ENCODE measurements around the gene CCP110. TPM values are rescaled to one million over a fixed set of nuclear protein-coding genes. Genes with fewer than 3 reads are reported as not detected.

CCP110 gene
- total and polyA plus RNA-seq, 8 donors, result 22.3 to 60.7 (median 49.6) TPM

DNA sequence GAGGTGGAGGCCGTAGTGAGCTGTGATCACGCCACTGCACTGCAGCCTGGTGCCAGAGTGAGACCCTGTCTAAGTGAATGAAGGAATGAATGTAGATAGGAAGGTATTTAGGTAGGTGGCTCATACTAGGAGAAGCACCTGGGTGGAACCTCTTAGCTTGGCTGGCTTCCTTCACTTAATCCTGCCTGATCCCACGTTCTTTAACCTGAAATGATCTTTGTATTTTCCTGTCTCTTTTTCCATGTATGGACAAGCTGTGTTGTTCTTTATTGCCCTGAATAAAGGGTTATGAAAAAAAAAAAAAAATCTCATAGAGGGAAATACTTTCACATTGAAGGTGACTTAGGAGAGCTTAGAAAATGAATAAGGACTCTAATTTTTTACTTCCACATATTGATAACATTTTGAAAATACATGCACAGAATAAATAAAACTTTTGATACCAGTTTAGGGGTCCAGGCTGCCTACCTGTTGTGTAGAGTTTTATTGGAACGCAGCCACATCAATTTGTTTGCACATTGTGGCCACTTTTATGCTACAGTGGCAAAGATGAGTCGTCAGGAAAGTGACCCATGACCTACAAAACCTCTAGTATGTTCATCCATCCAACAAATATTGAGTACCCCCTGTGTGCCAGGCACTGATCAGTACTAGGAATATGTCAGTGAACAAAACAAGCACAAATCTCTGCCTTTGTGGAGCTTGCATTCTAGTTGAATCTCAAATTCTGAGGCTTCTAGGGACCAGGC, 76.4 kb downstream of the CCP110 start:
- H3K27me3 ChIP-seq, result no peaks in the 10 kb centered on the region
- DNase-seq (no peak), ATAC-seq (no peak)
- H3K4me3 ChIP-seq, result no peak overlapping the region
- TF ChIP-seq, protein P1, sequence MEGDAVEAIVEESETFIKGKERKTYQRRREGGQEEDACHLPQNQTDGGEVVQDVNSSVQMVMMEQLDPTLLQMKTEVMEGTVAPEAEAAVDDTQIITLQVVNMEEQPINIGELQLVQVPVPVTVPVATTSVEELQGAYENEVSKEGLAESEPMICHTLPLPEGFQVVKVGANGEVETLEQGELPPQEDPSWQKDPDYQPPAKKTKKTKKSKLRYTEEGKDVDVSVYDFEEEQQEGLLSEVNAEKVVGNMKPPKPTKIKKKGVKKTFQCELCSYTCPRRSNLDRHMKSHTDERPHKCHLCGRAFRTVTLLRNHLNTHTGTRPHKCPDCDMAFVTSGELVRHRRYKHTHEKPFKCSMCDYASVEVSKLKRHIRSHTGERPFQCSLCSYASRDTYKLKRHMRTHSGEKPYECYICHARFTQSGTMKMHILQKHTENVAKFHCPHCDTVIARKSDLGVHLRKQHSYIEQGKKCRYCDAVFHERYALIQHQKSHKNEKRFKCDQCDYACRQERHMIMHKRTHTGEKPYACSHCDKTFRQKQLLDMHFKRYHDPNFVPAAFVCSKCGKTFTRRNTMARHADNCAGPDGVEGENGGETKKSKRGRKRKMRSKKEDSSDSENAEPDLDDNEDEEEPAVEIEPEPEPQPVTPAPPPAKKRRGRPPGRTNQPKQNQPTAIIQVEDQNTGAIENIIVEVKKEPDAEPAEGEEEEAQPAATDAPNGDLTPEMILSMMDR (IDR thresholded peaks at IDR 0.05), result no peak
- peaks cover 0 to 59% of the 10 kb centered on the region in 2 donors for H3K36me3 ChIP-seq
- H3K9me3 ChIP-seq, result no peaks in the 10 kb centered on the region
- H3K27ac ChIP-seq, result no peak overlapping the region
- intact Hi-C loops (cut with DNase I), result loop anchor here in 1 of 2 donors (5.0 kb wide), 1 partner anchor 287 kb away; no protein-coding TSS in a partner anchor
- H3K4me1 ChIP-seq, result no peaks in the 10 kb centered on the region

DNA sequence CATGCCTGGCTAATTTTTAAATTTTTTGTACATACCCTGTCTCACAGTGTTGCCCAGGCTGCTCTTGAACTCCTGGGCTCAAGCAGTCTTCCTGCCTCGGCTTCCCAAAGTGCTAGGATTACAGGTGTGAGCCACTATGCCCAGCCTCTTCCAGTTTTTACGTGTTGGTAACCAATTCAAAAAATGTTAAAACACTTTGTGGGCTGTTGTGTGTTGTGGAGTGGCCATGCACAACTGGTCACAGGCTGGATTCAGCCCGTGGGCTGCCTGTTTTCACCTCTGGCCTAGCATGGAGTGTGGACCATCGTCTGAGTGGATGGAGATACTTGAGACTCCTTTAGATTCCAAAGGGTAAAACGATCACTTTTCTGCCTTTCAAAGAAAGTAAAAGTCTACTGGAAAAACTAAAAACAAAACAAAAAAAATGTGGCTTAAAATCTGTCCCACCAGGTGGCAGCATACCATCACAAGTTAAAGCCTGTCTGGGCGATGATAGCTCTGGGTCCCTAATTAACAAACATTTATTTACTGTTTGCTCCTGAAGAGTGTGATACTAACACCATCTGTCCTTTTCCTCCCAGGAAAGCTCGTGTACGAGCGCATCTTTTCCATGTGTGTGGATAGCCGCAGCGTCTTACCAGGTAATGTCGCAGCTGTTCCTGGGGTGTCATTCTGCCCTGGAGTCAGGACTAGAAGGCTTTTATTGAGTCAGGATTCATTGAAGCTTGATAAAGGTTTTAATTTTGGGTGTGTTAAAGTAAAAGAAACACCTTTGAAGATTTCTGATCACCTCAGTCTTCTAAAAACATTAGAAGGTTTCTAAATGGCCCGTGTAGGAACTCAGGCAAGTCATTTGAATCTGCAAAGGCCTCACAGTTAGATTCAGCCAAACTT, 77.6 kb downstream of the CCP110 start:
- no peaks in the 10 kb centered on the region for H3K4me1 ChIP-seq
- H3K27me3 ChIP-seq, result no peaks in the 10 kb centered on the region
- ATAC-seq, result peak; percentile 26
- H3K27ac ChIP-seq, result no peak overlapping the region
- intact Hi-C loops (cut with DNase I), result loop anchor here in 1 of 2 donors (5.0 kb wide), 1 partner anchor 286 kb away; no protein-coding TSS in a partner anchor
- peak in 2 of 4 donors; percentile 24 to 50 for DNase-seq
- H3K36me3 ChIP-seq, result peaks cover 0 to 55% of the 10 kb centered on the region in 2 donors
- no peak overlapping the region for H3K4me3 ChIP-seq
- no peaks in the 10 kb centered on the region for H3K9me3 ChIP-seq
- TF ChIP-seq, protein P1 (IDR thresholded peaks at IDR 0.05), result peak in 1 of 2 donors; percentile 39

Other genes with a start within 250 kb of the CCP110 start
- under 1 TPM; 0.39 to 0.44 TPM for gene CLEC19A, start 238.2 kb upstream of the CCP110 start, total RNA-seq
- under 1 TPM; 0.18 to 0.99 (median 0.67) TPM for gene CLEC19A, start 238.2 kb upstream of the CCP110 start, polyA plus RNA-seq (ENCODE audit: insufficient read length in 6 of 6)
- 100 to 1,000 TPM in 1 of 2 donors, 10 to 100 TPM in 1; 78.8 to 105 TPM for gene TMC5, start 106.1 kb upstream of the CCP110 start, total RNA-seq
- gene TMC5, start 106.1 kb upstream of the CCP110 start, polyA plus RNA-seq (ENCODE audit: insufficient read length in 6 of 6), result 10 to 100 TPM in 1 of 6 donors, 1 to 10 TPM in 5; 4.1 to 13.6 (median 7.9) TPM
- 100 to 1,000 TPM in 1 of 2 donors, 10 to 100 TPM in 1; 84.6 to 111 TPM for gene GDE1, start 1.8 kb upstream of the CCP110 start, total RNA-seq
- 10 to 100 TPM; 63.9 to 89.9 (median 79.5) TPM for gene GDE1, start 1.8 kb upstream of the CCP110 start, polyA plus RNA-seq (ENCODE audit: insufficient read length in 6 of 6)
- 10 to 100 TPM; 57.3 to 70.2 TPM for gene VPS35L, start 31.8 kb downstream of the CCP110 start, total RNA-seq
- 10 to 100 TPM; 54.8 to 66.1 (median 57.7) TPM for gene VPS35L, start 31.8 kb downstream of the CCP110 start, polyA plus RNA-seq (ENCODE audit: insufficient read length in 6 of 6)
- gene KNOP1, start 194.3 kb downstream of the CCP110 start, total RNA-seq, result 10 to 100 TPM; 12.5 to 18.6 TPM
- gene KNOP1, start 194.3 kb downstream of the CCP110 start, polyA plus RNA-seq (ENCODE audit: insufficient read length in 6 of 6), result 10 to 100 TPM; 29.1 to 49.0 (median 32.9) TPM
- gene IQCK, start 194.3 kb downstream of the CCP110 start, total RNA-seq, result 10 to 100 TPM in 1 of 2 donors, 1 to 10 TPM in 1; 8.0 to 13.4 TPM
- 10 to 100 TPM; 20.9 to 25.3 (median 23.5) TPM for gene IQCK, start 194.3 kb downstream of the CCP110 start, polyA plus RNA-seq (ENCODE audit: insufficient read length in 6 of 6)